Neural progenitor cell (in vitro differentiated cells): Measurements from ENCODE around the gene NCK2. TPM values are rescaled to one million over a fixed set of nuclear protein-coding genes. Genes with fewer than 3 reads are reported as not detected.

ENCODE experiments used
- DNase-seq: peaks from one replicate; pipeline ENCODE4 v3.0.0-alpha.2; 2016; ENCODE audit warnings: low spot score
- H2AFZ ChIP-seq: fragments of 200-600 bp; sonication (generic); replicated peaks from 2 replicates; pipeline ENCODE4 v1.6.1; 2016; ENCODE audit warnings: antibody characterized with exemption
- H3F3A ChIP-seq: fragments of 200-600 bp; sonication (generic); 2 replicates; pipeline ENCODE4 v1.6.1; 2016; ENCODE audit warnings: antibody characterized with exemption, low read depth
- H3K27ac ChIP-seq: fragments of 200-600 bp; sonication (generic); 2 replicates; pipeline ENCODE4 v1.5.1; 2016; ENCODE audit warnings: mild to moderate bottlenecking
- H3K27me3 ChIP-seq: fragments of 200-600 bp; sonication (generic); 2 replicates; pipeline ENCODE4 v1.6.1; 2016; ENCODE audit warnings: mild to moderate bottlenecking, moderate library complexity
- H3K36me3 ChIP-seq: fragments of 200-600 bp; sonication (generic); 2 replicates; pipeline ENCODE4 v1.5.1; 2016
- H3K4me1 ChIP-seq: fragments of 200-600 bp; sonication (generic); 2 replicates; pipeline ENCODE4 v1.6.1; 2016; ENCODE audit warnings: mixed run types
- H3K4me2 ChIP-seq: fragments of 200-600 bp; sonication (generic); 2 replicates; pipeline ENCODE4 v1.6.1; 2016
- H3K4me3 ChIP-seq: fragments of 200-600 bp; sonication (generic); 2 replicates; pipeline ENCODE4 v1.5.1; 2016
- H3K79me2 ChIP-seq: fragments of 200-600 bp; sonication (generic); 2 replicates; pipeline ENCODE4 v1.6.1; 2016; ENCODE audit warnings: low read depth
- H3K9ac ChIP-seq: fragments of 200-600 bp; sonication (generic); 2 replicates; pipeline ENCODE4 v1.6.1; 2016
- H3K9me3 ChIP-seq: fragments of 200-600 bp; sonication (generic); 2 replicates; pipeline ENCODE4 v1.5.1; 2016; ENCODE audit warnings: low read depth
- H4K20me1 ChIP-seq: fragments of 200-600 bp; sonication (generic); 2 replicates; pipeline ENCODE4 v1.6.1; 2016; ENCODE audit warnings: low read depth
- H3K27ac Mint-ChIP-seq: 3 replicates; pipeline ENCODE4 v1.8.0; 2021; ENCODE audit warnings: mixed read lengths
- H3K27me3 Mint-ChIP-seq: 2 replicates; pipeline ENCODE4 v1.8.0; 2022; ENCODE audit warnings: low read depth, mild to moderate bottlenecking, inconsistent platforms, moderate library complexity, mixed read lengths; ENCODE audit not compliant: insufficient read depth
- H3K36me3 Mint-ChIP-seq: 3 replicates; pipeline ENCODE4 v1.8.0; 2021; ENCODE audit warnings: mixed read lengths
- H3K4me1 Mint-ChIP-seq: 3 replicates; pipeline ENCODE4 v1.8.0; 2021; ENCODE audit warnings: mixed read lengths
- H3K4me3 Mint-ChIP-seq: 3 replicates; pipeline ENCODE4 v1.8.0; 2021; ENCODE audit warnings: mild to moderate bottlenecking, moderate library complexity, mixed read lengths
- H3K9me3 Mint-ChIP-seq: 3 replicates; pipeline ENCODE4 v1.8.0; 2020; ENCODE audit warnings: mixed read lengths
- CTCF ChIP-seq: fragments of 200-600 bp; sonication (generic); IDR thresholded peaks from 2 replicates; pipeline ENCODE4 v1.5.1; 2017; ENCODE audit warnings: antibody characterized with exemption, mild to moderate bottlenecking
- EZH2 ChIP-seq: fragments of 200-600 bp; sonication (generic); IDR thresholded peaks from 2 replicates; pipeline ENCODE4 v1.6.1; 2017; ENCODE audit warnings: antibody characterized with exemption, mild to moderate bottlenecking, moderate library complexity
- EZH2phosphoT487 ChIP-seq: fragments of 200-600 bp; sonication (generic); IDR thresholded peaks from 2 replicates; pipeline ENCODE4 v1.6.1; 2017; ENCODE audit warnings: antibody characterized with exemption
- total RNA-seq: library from RNA; depleted of rRNA; stranded (reverse); fragments of >200 nt; gene quantifications from 2 replicates; pipeline ENCODE4 v1.2.3, GENCODE V29; 2015; ENCODE audit warnings: low replicate concordance

Gene NCK2
- total RNA-seq, 1 donor from 2014 or later = 26.2 TPM

GRCh38 chr2:105868060-105868459 lies 123.3 kb downstream of the NCK2 start:
- peaks cover 24% of the 10 kb centered on the region for H3K79me2 ChIP-seq
- H3K27ac ChIP-seq = no peak overlapping the region
- Mint-ChIP-seq H3K27me3 (no peaks in the 10 kb centered on the region), H3K4me1 (peaks cover 61% of the 10 kb centered on the region), H3K4me3 (no peak overlapping the region), H3K9me3 (no peaks in the 10 kb centered on the region), H3K36me3 (peaks cover 15% of the 10 kb centered on the region), H3K27ac (no peak overlapping the region)
- peaks cover 11% of the 10 kb centered on the region for H3K4me1 ChIP-seq
- H3K4me2 ChIP-seq = no peak overlapping the region
- TF ChIP-seq CTCF (no peak), EZH2 (no peak), EZH2phosphoT487 (no peak)
- H3K27me3 ChIP-seq = no peaks in the 10 kb centered on the region
- DNase-seq = no peak
- H3K9ac ChIP-seq = no peak overlapping the region
- H3F3A ChIP-seq = no peaks in the 10 kb centered on the region
- H4K20me1 ChIP-seq = peaks cover 81% of the 10 kb centered on the region
- H3K36me3 ChIP-seq = no peaks in the 10 kb centered on the region
- H3K9me3 ChIP-seq = no peaks in the 10 kb centered on the region
- no peak overlapping the region for H3K4me3 ChIP-seq
- H2AFZ ChIP-seq = no peak overlapping the region

- Mint-ChIP-seq H3K27me3 (no peaks in the 10 kb centered on the region), H3K36me3 (peaks cover 16% of the 10 kb centered on the region), H3K4me3 (no peak overlapping the region), H3K27ac (no peak overlapping the region), H3K9me3 (no peaks in the 10 kb centered on the region), H3K4me1 (peaks cover 65% of the 10 kb centered on the region)
- H3K27me3 ChIP-seq = no peaks in the 10 kb centered on the region
- H3K4me2 ChIP-seq = no peak overlapping the region
- H2AFZ ChIP-seq = no peak overlapping the region
- no peaks in the 10 kb centered on the region for H3K9me3 ChIP-seq
- no peak overlapping the region for H3K9ac ChIP-seq
- H3K4me1 ChIP-seq = peaks cover 18% of the 10 kb centered on the region
- no peaks in the 10 kb centered on the region for H3F3A ChIP-seq
- no peak overlapping the region for H3K4me3 ChIP-seq
- no peaks in the 10 kb centered on the region for H3K36me3 ChIP-seq
- H3K79me2 ChIP-seq = peaks cover 18% of the 10 kb centered on the region
- H3K27ac ChIP-seq = no peak overlapping the region
- TF ChIP-seq CTCF (no peak), EZH2 (no peak), EZH2phosphoT487 (no peak)
- peaks cover 79% of the 10 kb centered on the region for H4K20me1 ChIP-seq
- no peak for DNase-seq
Measured at GRCh38 chr2:105869341-105869740, 124.6 kb downstream of the NCK2 start.

GRCh38 chr2:105870062-105870461 lies 125.3 kb downstream of the NCK2 start:
- Histone ChIP-seq H2AFZ (no peak overlapping the region), H3K79me2 (peaks cover 18% of the 10 kb centered on the region), H3K9ac (no peak overlapping the region), H3K4me3 (no peak overlapping the region), H4K20me1 (peaks cover 72% of the 10 kb centered on the region), H3K4me2 (no peak overlapping the region), H3F3A (no peaks in the 10 kb centered on the region), H3K27ac (no peak overlapping the region), H3K9me3 (no peaks in the 10 kb centered on the region), H3K27me3 (no peaks in the 10 kb centered on the region), H3K4me1 (peaks cover 18% of the 10 kb centered on the region), H3K36me3 (no peaks in the 10 kb centered on the region)
- Mint-ChIP-seq H3K4me3 (no peak overlapping the region), H3K4me1 (peaks cover 61% of the 10 kb centered on the region), H3K36me3 (peaks cover 16% of the 10 kb centered on the region), H3K27ac (no peak overlapping the region), H3K27me3 (no peaks in the 10 kb centered on the region), H3K9me3 (no peaks in the 10 kb centered on the region)
- DNase-seq = no peak
- TF ChIP-seq CTCF = no peak
- no peak for TF ChIP-seq EZH2phosphoT487
- TF ChIP-seq EZH2 = no peak
